GM23338 (cell line): ENCODE results near the gene POPDC3.

Experiments
- EZH2 ChIP-seq: fragments of 200-600 bp; sonication (generic); IDR thresholded peaks from one replicate; pipeline ENCODE4 v1.8.0; 2017; ENCODE audit warnings: antibody characterized with exemption, mild to moderate bottlenecking, low read depth; ENCODE audit not compliant: unreplicated experiment
- JUNB ChIP-seq: IDR thresholded peaks from one replicate; pipeline ENCODE4 v1.6.1; 2016; ENCODE audit warnings: antibody characterized with exemption; ENCODE audit not compliant: unreplicated experiment
- TF ChIP-seq, protein P1 (sequence below), 2 experiments: fragments of 200-600 bp in 1 of 2; sonication (generic) in 1 of 2; conservative IDR thresholded peaks; 2 replicates each; pipeline versions ENCODE4 v1.5.1 to v1.6.1; 2016 to 2017; ENCODE audit warnings: antibody characterized with exemption in 2 of 2, low read depth in 2 of 2, mild to moderate bottlenecking in 2 of 2, moderate library complexity in 1 of 2

DNA sequence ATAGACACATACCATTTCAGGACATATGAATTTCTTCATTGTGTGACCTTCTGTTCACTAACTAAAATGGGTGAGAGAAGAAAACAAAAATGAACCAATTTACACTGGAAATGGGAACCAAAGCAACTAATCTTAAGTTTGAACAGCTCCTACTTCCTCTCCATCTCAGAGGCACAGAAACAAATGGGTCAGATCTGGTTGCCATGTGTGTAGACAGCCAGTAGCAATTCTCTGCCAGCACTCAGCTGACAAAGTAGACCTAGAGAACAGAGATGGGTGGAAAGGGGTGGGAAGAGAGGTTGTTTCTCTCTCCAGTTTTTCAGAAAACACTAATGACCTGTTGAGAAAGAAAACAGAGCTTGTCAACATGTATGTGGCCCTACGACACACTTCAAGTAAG is 14.3 kb upstream of the POPDC3 start:
- TF ChIP-seq EZH2 (no peak), JUNB (no peak)
- TF ChIP-seq, protein P1, sequence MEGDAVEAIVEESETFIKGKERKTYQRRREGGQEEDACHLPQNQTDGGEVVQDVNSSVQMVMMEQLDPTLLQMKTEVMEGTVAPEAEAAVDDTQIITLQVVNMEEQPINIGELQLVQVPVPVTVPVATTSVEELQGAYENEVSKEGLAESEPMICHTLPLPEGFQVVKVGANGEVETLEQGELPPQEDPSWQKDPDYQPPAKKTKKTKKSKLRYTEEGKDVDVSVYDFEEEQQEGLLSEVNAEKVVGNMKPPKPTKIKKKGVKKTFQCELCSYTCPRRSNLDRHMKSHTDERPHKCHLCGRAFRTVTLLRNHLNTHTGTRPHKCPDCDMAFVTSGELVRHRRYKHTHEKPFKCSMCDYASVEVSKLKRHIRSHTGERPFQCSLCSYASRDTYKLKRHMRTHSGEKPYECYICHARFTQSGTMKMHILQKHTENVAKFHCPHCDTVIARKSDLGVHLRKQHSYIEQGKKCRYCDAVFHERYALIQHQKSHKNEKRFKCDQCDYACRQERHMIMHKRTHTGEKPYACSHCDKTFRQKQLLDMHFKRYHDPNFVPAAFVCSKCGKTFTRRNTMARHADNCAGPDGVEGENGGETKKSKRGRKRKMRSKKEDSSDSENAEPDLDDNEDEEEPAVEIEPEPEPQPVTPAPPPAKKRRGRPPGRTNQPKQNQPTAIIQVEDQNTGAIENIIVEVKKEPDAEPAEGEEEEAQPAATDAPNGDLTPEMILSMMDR (conservative IDR thresholded peaks at IDR 0.05; ENCODE audit: low read depth in 2 of 2) = no peak
